Erythroblast (primary cell): ENCODE measurements around the gene RNF167.

ENCODE experiments used
- GATA1 ChIP-seq: IDR thresholded peaks from 2 replicates; pipeline ENCODE4 v1.6.1; 2011; ENCODE audit warnings: low read depth, mild to moderate bottlenecking, control low read depth, low read length, moderate library complexity
- POLR2A ChIP-seq: IDR thresholded peaks from 2 replicates; pipeline ENCODE4 v1.6.1; 2011; ENCODE audit warnings: mild to moderate bottlenecking, low read length

- no peak for TF ChIP-seq POLR2A
- TF ChIP-seq GATA1 = no peak
Measured at GRCh38 chr17:4946312-4946976, 6.4 kb downstream of the RNF167 start.
